ENCODE measurements around the gene RBM11.

The RBM11 gene

DNA sequence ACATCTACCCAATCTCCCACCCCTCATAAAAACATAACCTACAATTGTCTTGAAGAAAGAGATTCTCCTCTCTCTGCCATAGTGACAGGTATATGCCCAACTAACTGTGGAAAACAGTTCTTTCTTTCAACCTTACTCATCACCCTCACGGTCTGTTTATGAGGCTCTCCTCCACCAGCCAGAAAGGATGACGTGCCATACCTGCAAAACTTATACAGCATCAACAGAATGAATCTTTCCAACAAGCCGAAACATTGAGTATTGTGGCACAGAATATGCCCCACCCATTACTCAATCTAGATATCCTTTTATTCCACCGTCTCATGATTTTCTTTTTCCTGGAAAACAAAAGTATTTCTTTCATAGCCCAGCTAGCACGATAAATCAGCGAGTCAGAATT is 55.7 kb downstream of the RBM11 start:
- no peaks in the 10 kb centered on the region for H3K36me3 Mint-ChIP-seq (ENCODE audit: low read depth)
- H3K4me3 Mint-ChIP-seq, result no peak overlapping the region
- TF ChIP-seq, protein P1, sequence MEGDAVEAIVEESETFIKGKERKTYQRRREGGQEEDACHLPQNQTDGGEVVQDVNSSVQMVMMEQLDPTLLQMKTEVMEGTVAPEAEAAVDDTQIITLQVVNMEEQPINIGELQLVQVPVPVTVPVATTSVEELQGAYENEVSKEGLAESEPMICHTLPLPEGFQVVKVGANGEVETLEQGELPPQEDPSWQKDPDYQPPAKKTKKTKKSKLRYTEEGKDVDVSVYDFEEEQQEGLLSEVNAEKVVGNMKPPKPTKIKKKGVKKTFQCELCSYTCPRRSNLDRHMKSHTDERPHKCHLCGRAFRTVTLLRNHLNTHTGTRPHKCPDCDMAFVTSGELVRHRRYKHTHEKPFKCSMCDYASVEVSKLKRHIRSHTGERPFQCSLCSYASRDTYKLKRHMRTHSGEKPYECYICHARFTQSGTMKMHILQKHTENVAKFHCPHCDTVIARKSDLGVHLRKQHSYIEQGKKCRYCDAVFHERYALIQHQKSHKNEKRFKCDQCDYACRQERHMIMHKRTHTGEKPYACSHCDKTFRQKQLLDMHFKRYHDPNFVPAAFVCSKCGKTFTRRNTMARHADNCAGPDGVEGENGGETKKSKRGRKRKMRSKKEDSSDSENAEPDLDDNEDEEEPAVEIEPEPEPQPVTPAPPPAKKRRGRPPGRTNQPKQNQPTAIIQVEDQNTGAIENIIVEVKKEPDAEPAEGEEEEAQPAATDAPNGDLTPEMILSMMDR (IDR thresholded peaks at IDR 0.05; ENCODE audit: unreplicated experiment in 3 of 3), result no peak
- no peak overlapping the region for H3K27ac Mint-ChIP-seq
- H3K9me3 Mint-ChIP-seq, result no peaks in the 10 kb centered on the region
- no peaks in the 10 kb centered on the region for H3K27me3 Mint-ChIP-seq (ENCODE audit: low read depth)
- no peaks in the 10 kb centered on the region for H3K4me1 Mint-ChIP-seq

DNA sequence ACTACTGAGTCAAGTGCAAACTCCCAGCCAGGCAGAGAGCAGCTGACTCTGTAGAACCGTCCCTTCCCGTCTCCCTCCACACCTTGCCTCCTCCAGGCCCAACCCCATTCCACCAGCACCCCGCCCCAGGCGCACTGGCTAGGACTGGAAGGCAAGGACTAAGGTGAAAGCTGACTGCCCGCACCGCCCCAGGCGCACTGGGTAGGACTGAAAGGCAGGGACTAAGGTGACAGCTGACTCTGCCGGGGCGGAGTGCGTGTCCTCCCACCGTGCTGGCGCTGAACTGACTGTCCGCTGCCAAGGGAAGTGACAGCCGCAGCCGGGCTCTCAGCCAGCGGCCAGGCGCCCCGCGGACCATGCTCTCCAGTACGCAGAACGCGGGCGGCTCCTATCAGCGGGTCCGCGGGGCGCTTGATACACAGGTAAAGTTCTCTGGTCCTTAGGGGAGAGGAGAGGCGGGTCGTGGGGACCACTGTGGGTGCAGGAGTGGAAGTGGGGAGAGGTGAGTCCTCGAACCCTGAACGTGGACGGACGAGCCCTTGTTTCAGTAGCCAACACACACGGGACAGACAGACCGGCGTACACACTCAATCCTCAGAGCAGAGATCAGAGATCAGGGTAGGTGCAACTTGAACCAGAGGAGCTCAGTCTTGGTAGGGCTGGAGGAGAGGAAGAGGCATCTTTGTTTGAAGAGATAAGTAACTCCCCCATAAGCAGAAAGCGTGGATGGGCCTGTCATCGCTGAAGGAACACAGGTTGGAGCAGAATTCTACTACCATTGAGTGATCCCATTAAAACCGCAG is 58.0 kb downstream of the RBM11 start:
- Mint-ChIP-seq H3K4me1 (no peaks in the 10 kb centered on the region), H3K4me3 (no peak overlapping the region), H3K36me3 (ENCODE audit: low read depth) (no peaks in the 10 kb centered on the region), H3K27me3 (ENCODE audit: low read depth) (no peaks in the 10 kb centered on the region), H3K27ac (no peak overlapping the region), H3K9me3 (no peaks in the 10 kb centered on the region)
- TF ChIP-seq, protein P1 (IDR thresholded peaks at IDR 0.05; ENCODE audit: unreplicated experiment in 3 of 3), result no peak

DNA sequence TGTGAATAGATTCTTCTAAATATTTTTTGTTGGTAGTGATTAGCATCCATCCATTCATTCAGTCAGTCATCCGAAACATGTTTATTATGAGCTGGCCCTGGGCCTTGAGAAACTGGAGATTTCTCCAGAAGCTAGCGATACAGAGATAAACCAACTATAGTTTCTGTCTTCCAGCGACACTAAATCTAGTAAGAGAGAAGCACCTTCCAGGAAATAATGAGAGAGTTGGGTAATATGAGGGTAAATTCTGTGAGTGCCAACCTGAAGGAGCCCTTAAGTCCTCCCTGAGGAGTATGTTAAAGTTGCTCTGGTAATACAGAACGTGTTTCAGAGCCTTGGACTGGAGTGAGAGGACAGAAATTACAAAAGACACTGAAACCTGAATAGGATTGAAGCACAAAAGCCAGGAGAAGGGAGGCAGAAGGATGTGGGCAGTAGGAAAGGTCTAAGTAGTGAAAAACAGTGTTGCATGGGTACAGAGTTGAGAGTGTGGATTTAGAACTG is 59.8 kb downstream of the RBM11 start:
- Mint-ChIP-seq H3K27ac (no peak overlapping the region), H3K4me1 (no peaks in the 10 kb centered on the region), H3K36me3 (ENCODE audit: low read depth) (no peaks in the 10 kb centered on the region), H3K27me3 (ENCODE audit: low read depth) (peaks cover 3% of the 10 kb centered on the region), H3K9me3 (no peaks in the 10 kb centered on the region), H3K4me3 (no peak overlapping the region)
- TF ChIP-seq, protein P1 (IDR thresholded peaks at IDR 0.05; ENCODE audit: unreplicated experiment in 3 of 3), result no peak

Measured in nephron (organoid).